Measurements from ENCODE around the gene UQCRC2.

UQCRC2 gene

GRCh38 chr16:21952040-21952792 lies 945 bp upstream of the UQCRC2 start:
- H3K9me3 ChIP-seq (ENCODE audit: control insufficient read depth, insufficient read depth, low read length) = no peaks in the 10 kb centered on the region
- H3K36me3 ChIP-seq (ENCODE audit: control insufficient read depth, low read length) = peaks cover 34% of the 10 kb centered on the region
- H3K9me2 ChIP-seq (replicated peaks; ENCODE audit: control insufficient read depth, low read length) = no peaks in the 10 kb centered on the region
- H3F3A ChIP-seq (ENCODE audit: control insufficient read depth, insufficient read depth) = no peaks in the 10 kb centered on the region
- TF ChIP-seq EZH2phosphoT487 (IDR thresholded peaks at IDR 0.05; ENCODE audit: borderline replicate concordance, low read length) (no peak), CTCF (IDR thresholded peaks at IDR 0.05; ENCODE audit: low read depth, low read length, poor library complexity, severe bottlenecking) (no peak)
- H3K4me3 ChIP-seq (ENCODE audit: low read length) = peak overlapping the region; percentile 100
- H3K79me2 ChIP-seq (ENCODE audit: control insufficient read depth, low read length) = peaks cover 73% of the 10 kb centered on the region
- peaks cover 7% of the 10 kb centered on the region for H4K20me1 ChIP-seq (ENCODE audit: control insufficient read depth, insufficient read depth, low read depth, low read length)
- H3K4me2 ChIP-seq (ENCODE audit: low read length) = peak overlapping the region; percentile 96
- no peaks in the 10 kb centered on the region for H3K27me3 ChIP-seq (ENCODE audit: control insufficient read depth, low read length)
- peak overlapping the region; percentile 71 for H3K27ac ChIP-seq (ENCODE audit: low read depth, low read length)
- peaks cover 53% of the 10 kb centered on the region for H3K4me1 ChIP-seq (ENCODE audit: control insufficient read depth, low read length)

GRCh38 chr16:21953541-21953902 lies 361 bp downstream of the UQCRC2 start:
- peaks cover 59% of the 10 kb centered on the region for H3K4me1 ChIP-seq (ENCODE audit: control insufficient read depth, low read length)
- peaks cover 81% of the 10 kb centered on the region for H3K79me2 ChIP-seq (ENCODE audit: control insufficient read depth, low read length)
- TF ChIP-seq CTCF (IDR thresholded peaks at IDR 0.05; ENCODE audit: low read depth, low read length, poor library complexity, severe bottlenecking) = no peak
- no peak for TF ChIP-seq EZH2phosphoT487 (IDR thresholded peaks at IDR 0.05; ENCODE audit: borderline replicate concordance, low read length)
- H3K36me3 ChIP-seq (ENCODE audit: control insufficient read depth, low read length) = peaks cover 47% of the 10 kb centered on the region
- H3K9me3 ChIP-seq (ENCODE audit: control insufficient read depth, insufficient read depth, low read length) = no peaks in the 10 kb centered on the region
- H3F3A ChIP-seq (ENCODE audit: control insufficient read depth, insufficient read depth) = peaks cover 4% of the 10 kb centered on the region; the same call in 1 of the 2 replicates
- no peaks in the 10 kb centered on the region for H3K27me3 ChIP-seq (ENCODE audit: control insufficient read depth, low read length)
- peak overlapping the region; percentile 96 for H3K4me2 ChIP-seq (ENCODE audit: low read length)
- H3K9me2 ChIP-seq (replicated peaks; ENCODE audit: control insufficient read depth, low read length) = no peaks in the 10 kb centered on the region
- H3K4me3 ChIP-seq (ENCODE audit: low read length) = peak overlapping the region; percentile 100
- peak overlapping the region; percentile 71 for H3K27ac ChIP-seq (ENCODE audit: low read depth, low read length)
- H4K20me1 ChIP-seq (ENCODE audit: control insufficient read depth, insufficient read depth, low read depth, low read length) = peaks cover 7% of the 10 kb centered on the region

GRCh38 chr16:21957714-21958346 lies 4.7 kb downstream of the UQCRC2 start:
- Histone ChIP-seq H3K9me2 (replicated peaks; ENCODE audit: control insufficient read depth, low read length) (no peaks in the 10 kb centered on the region), H3F3A (ENCODE audit: control insufficient read depth, insufficient read depth) (peaks cover 4% of the 10 kb centered on the region; the same call in 1 of the 2 replicates), H3K27ac (ENCODE audit: low read depth, low read length) (no peak overlapping the region), H3K4me3 (ENCODE audit: low read length) (no peak overlapping the region), H3K79me2 (ENCODE audit: control insufficient read depth, low read length) (peaks cover 52% of the 10 kb centered on the region), H3K4me1 (ENCODE audit: control insufficient read depth, low read length) (peaks cover 27% of the 10 kb centered on the region), H3K4me2 (ENCODE audit: low read length) (0 out of 2 replicates have a peak overlapping the region, but pooled peaks have one; percentile 1), H4K20me1 (ENCODE audit: control insufficient read depth, insufficient read depth, low read depth, low read length) (no peaks in the 10 kb centered on the region), H3K9me3 (ENCODE audit: control insufficient read depth, insufficient read depth, low read length) (no peaks in the 10 kb centered on the region), H3K27me3 (ENCODE audit: control insufficient read depth, low read length) (no peaks in the 10 kb centered on the region), H3K36me3 (ENCODE audit: control insufficient read depth, low read length) (peaks cover 74% of the 10 kb centered on the region)
- no peak for TF ChIP-seq EZH2phosphoT487 (IDR thresholded peaks at IDR 0.05; ENCODE audit: borderline replicate concordance, low read length)
- no peak for TF ChIP-seq CTCF (IDR thresholded peaks at IDR 0.05; ENCODE audit: low read depth, low read length, poor library complexity, severe bottlenecking)
